ENCODE data around the gene TCF4. TPM values are rescaled to one million over a fixed set of nuclear protein-coding genes. Genes with fewer than 3 reads are reported as not detected.

The TCF4 gene
- total RNA-seq, 2 experiments from 2014 or later = 75.9 to 76.0 TPM

GRCh38 chr18:55310044-55310676 lies 277.8 kb downstream of the TCF4 start:
- H3K4me1 ChIP-seq (ENCODE audit: insufficient read depth, low read length, poor library complexity, severe bottlenecking) = peaks cover 26% of the 10 kb centered on the region
- TF ChIP-seq CTCF (conservative IDR thresholded peaks at IDR 0.05; ENCODE audit: low read length) (no peak), EZH2phosphoT487 (IDR thresholded peaks at IDR 0.05; ENCODE audit: borderline replicate concordance, low read depth, low read length) (no peak)
- no peaks in the 10 kb centered on the region for H3K9me2 ChIP-seq (ENCODE audit: insufficient read depth, low read length)
- H2AFZ ChIP-seq (ENCODE audit: low read length) = no peak overlapping the region
- intact Hi-C loops (cut with micrococcal nuclease; ENCODE audit: unreplicated experiment) = no loop called here
- no peak for DNase-seq (ENCODE audit: low spot score)
- H3K4me3 ChIP-seq (ENCODE audit: low read depth, low read length, poor library complexity, severe bottlenecking) = no peak overlapping the region
- H4K20me1 ChIP-seq (ENCODE audit: insufficient read depth, low read length) = no peaks in the 10 kb centered on the region
- H3K36me3 ChIP-seq (ENCODE audit: insufficient read depth, low read length) = peaks cover 9% of the 10 kb centered on the region; the same call in 1 of the 2 replicates
- ChIA-PET CTCF (ENCODE audit: unreplicated experiment) (no interaction called here), POLR2A (no interaction called here)
- H3K27ac ChIP-seq (ENCODE audit: low read depth, low read length, poor library complexity, severe bottlenecking) = no peak overlapping the region
- H3K79me2 ChIP-seq (ENCODE audit: insufficient read depth, low read depth, low read length) = peaks cover 31% of the 10 kb centered on the region
- no peaks in the 10 kb centered on the region for H3K9me3 ChIP-seq (ENCODE audit: low read length)
- BruUV-seq (replicated peaks) = no TSS peak
- H3K4me2 ChIP-seq (ENCODE audit: low read length) = no peak overlapping the region

- Histone ChIP-seq H3K36me3 (ENCODE audit: insufficient read depth, low read length) (peaks cover 9% of the 10 kb centered on the region; the same call in 1 of the 2 replicates), H3K27ac (ENCODE audit: low read depth, low read length, poor library complexity, severe bottlenecking) (no peak overlapping the region), H3K4me1 (ENCODE audit: insufficient read depth, low read length, poor library complexity, severe bottlenecking) (peaks cover 19% of the 10 kb centered on the region), H4K20me1 (ENCODE audit: insufficient read depth, low read length) (no peaks in the 10 kb centered on the region), H3K9me3 (ENCODE audit: low read length) (no peaks in the 10 kb centered on the region), H2AFZ (ENCODE audit: low read length) (no peak overlapping the region), H3K79me2 (ENCODE audit: insufficient read depth, low read depth, low read length) (peaks cover 25% of the 10 kb centered on the region; the same call in 1 of the 2 replicates), H3K9me2 (ENCODE audit: insufficient read depth, low read length) (no peaks in the 10 kb centered on the region), H3K4me2 (ENCODE audit: low read length) (no peak overlapping the region), H3K4me3 (ENCODE audit: low read depth, low read length, poor library complexity, severe bottlenecking) (no peak overlapping the region)
- BruUV-seq (replicated peaks) = no TSS peak
- CTCF ChIA-PET (ENCODE audit: unreplicated experiment) = no interaction called here
- intact Hi-C loops (cut with micrococcal nuclease; ENCODE audit: unreplicated experiment) = no loop called here
- POLR2A ChIA-PET = no interaction called here
- DNase-seq (ENCODE audit: low spot score) = no peak
- TF ChIP-seq CTCF (conservative IDR thresholded peaks at IDR 0.05; ENCODE audit: low read length) (no peak), EZH2phosphoT487 (IDR thresholded peaks at IDR 0.05; ENCODE audit: borderline replicate concordance, low read depth, low read length) (no peak)
These were observed 278.7 kb downstream of the TCF4 start for GRCh38 chr18:55309249-55309648.

- ChIA-PET POLR2A (no interaction called here), CTCF (ENCODE audit: unreplicated experiment) (no interaction called here)
- Histone ChIP-seq H3K9me3 (ENCODE audit: low read length) (no peaks in the 10 kb centered on the region), H3K4me2 (ENCODE audit: low read length) (peak overlapping the region; percentile 32; the same call in 1 of the 2 replicates), H2AFZ (ENCODE audit: low read length) (no peak overlapping the region), H3K27ac (ENCODE audit: low read depth, low read length, poor library complexity, severe bottlenecking) (no peak overlapping the region), H3K79me2 (ENCODE audit: insufficient read depth, low read depth, low read length) (peaks cover 20% of the 10 kb centered on the region; the same call in 1 of the 2 replicates), H4K20me1 (ENCODE audit: insufficient read depth, low read length) (no peaks in the 10 kb centered on the region), H3K4me1 (ENCODE audit: insufficient read depth, low read length, poor library complexity, severe bottlenecking) (peaks cover 16% of the 10 kb centered on the region), H3K4me3 (ENCODE audit: low read depth, low read length, poor library complexity, severe bottlenecking) (no peak overlapping the region), H3K36me3 (ENCODE audit: insufficient read depth, low read length) (peaks cover 9% of the 10 kb centered on the region; the same call in 1 of the 2 replicates), H3K9me2 (ENCODE audit: insufficient read depth, low read length) (no peaks in the 10 kb centered on the region)
- intact Hi-C loops (cut with micrococcal nuclease; ENCODE audit: unreplicated experiment) = no loop called here
- TF ChIP-seq EZH2phosphoT487 (IDR thresholded peaks at IDR 0.05; ENCODE audit: borderline replicate concordance, low read depth, low read length) = no peak
- no peak for TF ChIP-seq CTCF (conservative IDR thresholded peaks at IDR 0.05; ENCODE audit: low read length)
- no TSS peak for BruUV-seq (replicated peaks)
- DNase-seq (ENCODE audit: low spot score) = no peak
These were observed 280.5 kb downstream of the TCF4 start for GRCh38 chr18:55307505-55307904.

Data from OCI-LY7 (cell line).